Fibroblast of mammary gland (primary cell): Measurements from ENCODE around the gene SFR1.

ENCODE experiments used
- DNase-seq: peaks from one replicate; pipeline ENCODE4 v3.0.0-alpha.2; 2010; ENCODE audit warnings: low read depth
- H3K4me3 ChIP-seq: 2 replicates; pipeline ENCODE4 v1.5.1; 2011; ENCODE audit warnings: low read depth, mild to moderate bottlenecking, low read length, moderate library complexity; ENCODE audit not compliant: control insufficient read depth
- CTCF ChIP-seq: conservative IDR thresholded peaks from 2 replicates; pipeline ENCODE4 v1.5.1; 2011; ENCODE audit warnings: low read depth, low read length, inconsistent platforms; ENCODE audit not compliant: control insufficient read depth, insufficient read depth

The SFR1 gene

DNA sequence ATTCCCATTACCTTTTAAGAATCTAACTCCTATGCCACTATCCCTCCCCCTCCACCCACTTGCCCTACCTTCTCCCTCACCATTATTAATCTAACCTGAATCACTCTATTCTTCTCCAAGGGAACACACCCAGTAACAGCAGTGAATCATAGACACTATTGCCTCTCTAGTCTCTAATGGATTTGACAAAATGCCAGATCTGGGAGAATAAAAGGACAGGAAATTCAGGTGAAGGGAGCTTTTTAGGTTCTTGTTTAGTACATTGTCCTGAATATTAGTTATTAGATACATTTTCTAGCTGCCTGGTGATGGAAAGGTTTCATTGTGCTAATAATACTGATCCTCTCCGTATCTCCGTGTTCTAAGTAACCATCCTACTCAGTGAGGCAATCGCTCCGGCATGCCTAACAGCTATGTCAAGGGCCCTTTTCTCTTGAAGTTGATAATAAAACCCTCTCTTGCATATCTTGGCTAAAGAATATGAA lies 4.1 kb upstream of the SFR1 start:
- no peak for TF ChIP-seq CTCF
- DNase-seq, result peak; percentile 74
- no peak overlapping the region for H3K4me3 ChIP-seq

GRCh38 chr10:104119996-104120395 lies 2.0 kb upstream of the SFR1 start:
- DNase-seq, result no peak
- H3K4me3 ChIP-seq, result no peak overlapping the region
- TF ChIP-seq CTCF, result no peak

DNA sequence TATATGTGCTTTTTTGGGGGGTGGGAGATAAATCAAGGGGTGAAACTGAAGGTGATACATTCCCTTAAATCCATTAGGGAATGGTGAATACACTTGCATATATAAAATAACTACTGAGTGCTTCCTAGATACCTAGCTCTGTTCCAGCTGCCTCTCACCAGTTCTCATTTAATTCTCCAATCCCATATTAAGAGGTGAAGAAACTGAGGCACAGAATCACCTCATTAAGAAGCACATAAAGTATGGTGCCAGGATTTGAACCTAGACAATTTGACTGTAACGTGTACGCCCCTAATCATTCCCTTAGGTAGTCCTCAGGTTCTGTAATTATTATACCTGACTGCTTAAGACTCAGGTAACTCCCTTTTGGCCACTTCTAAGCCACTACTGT lies 1.5 kb upstream of the SFR1 start:
- H3K4me3 ChIP-seq, result no peak overlapping the region
- no peak for DNase-seq
- no peak for TF ChIP-seq CTCF

DNA sequence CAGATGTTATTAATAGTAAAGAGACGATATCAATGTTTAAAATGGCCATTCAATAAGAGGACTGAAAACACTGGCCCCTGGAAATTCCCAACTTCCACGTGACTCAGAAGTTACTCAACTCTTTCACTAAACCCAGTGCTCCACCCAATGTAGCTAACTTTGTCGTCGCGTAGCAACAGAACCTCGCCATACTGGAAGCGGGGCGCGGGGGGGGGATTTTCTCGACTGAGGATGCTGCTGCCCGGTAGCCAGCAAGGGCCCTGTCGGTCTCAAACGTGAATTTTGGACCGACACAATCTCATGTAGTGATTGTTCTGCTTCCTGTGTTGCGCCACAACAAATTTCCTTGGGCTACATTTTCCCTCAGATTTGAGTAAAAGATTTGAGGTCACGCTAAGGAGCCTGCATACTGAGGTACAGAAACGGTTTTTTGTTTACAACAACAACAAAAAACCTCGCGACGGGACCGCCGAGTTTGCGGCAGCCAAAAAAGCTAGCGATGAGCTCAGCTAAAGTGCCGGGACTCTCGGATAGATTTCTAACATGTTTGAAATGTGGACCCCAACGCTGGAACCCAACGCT lies 977 bp upstream of the SFR1 start:
- TF ChIP-seq CTCF, result no peak
- DNase-seq, result peak; percentile 96
- peak overlapping the region; percentile 64 for H3K4me3 ChIP-seq

GRCh38 chr10:104122225-104123107 lies 495 bp downstream of the SFR1 start:
- no peak for DNase-seq
- no peak for TF ChIP-seq CTCF
- peak overlapping the region; percentile 77 for H3K4me3 ChIP-seq

DNA sequence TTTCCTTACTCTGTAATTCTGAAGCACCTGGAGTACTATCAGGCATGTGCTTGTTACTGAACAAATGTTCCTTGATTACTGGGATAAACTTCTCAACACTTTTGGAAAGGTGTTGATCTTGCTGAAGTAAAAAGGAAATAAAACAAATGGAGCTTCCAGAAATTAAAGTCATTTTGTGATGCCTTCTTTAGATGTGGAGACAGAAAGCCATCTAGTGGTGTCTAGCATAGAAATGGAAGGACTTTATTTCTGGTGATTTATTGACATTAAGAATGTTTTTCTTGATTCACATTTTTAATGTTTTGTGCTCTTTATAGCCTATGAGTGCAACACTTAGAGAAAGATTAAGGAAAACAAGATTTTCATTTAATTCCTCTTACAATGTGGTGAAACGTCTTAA lies 1.4 kb downstream of the SFR1 start:
- peak; percentile 49 for DNase-seq
- H3K4me3 ChIP-seq, result no peak overlapping the region
- peak; percentile 53 for TF ChIP-seq CTCF
